HG02642 (cell line): ENCODE results near the gene IP6K3.

ENCODE experiments used
- ATAC-seq: cut with Tn5 transposase; IDR thresholded peaks from one replicate; pipeline ENCODE4 v1.9.1; 2021; ENCODE audit warnings: mild to moderate bottlenecking; ENCODE audit not compliant: unreplicated experiment, poor library complexity

The IP6K3 gene

DNA sequence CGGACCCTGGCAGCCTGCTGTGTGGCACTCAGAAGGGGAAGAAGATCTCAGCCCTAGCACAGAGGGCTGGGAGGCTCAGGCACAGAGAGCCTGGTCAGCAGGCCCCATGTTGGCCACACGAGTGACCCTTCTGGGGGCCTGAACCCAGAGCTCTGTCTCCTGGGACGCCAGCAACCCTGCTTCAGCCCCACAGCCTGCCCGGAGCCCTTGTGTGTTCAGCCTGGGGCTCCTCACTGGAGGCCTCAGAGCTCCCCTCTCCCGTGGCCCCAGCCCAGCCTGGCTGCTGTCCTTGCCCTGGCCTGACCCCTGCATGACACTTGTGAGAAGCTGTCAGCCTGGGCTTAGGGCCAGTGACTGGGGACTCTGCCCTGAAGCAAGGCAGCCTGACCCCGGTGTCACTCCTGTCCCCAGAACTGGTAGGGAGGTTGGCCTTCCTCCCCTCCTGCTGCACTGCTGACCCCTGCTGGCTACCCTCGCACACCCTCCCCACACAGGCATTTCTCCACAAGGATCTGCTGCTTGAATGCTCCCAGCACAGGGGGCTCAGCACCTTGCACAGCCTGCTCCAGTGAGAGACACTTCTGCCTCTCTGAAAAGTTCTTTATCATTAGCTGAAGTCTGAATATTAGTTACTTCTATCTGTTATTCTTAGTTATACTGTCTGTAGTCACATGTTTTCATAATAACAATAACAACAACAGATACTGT, 15.4 kb upstream of the IP6K3 start:
- ATAC-seq: no peak

DNA sequence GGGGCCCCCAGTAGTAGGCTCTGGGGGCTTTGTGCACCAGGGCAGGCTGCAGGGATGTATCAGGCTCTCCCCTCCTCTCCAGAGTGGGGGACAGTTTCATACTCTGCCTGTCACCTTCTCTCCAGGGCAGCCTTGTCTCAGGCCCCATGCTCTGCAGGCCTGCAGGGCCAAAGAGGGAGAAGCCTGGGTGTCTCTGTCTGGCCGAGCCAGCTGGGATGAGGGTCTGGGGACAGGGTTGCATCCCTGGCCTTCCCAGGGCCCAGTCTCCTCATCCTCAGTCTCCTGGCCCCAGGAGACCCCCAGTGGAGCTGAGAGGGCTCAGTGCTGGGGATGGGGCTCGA, 14.8 kb upstream of the IP6K3 start:
- ATAC-seq: no peak

DNA sequence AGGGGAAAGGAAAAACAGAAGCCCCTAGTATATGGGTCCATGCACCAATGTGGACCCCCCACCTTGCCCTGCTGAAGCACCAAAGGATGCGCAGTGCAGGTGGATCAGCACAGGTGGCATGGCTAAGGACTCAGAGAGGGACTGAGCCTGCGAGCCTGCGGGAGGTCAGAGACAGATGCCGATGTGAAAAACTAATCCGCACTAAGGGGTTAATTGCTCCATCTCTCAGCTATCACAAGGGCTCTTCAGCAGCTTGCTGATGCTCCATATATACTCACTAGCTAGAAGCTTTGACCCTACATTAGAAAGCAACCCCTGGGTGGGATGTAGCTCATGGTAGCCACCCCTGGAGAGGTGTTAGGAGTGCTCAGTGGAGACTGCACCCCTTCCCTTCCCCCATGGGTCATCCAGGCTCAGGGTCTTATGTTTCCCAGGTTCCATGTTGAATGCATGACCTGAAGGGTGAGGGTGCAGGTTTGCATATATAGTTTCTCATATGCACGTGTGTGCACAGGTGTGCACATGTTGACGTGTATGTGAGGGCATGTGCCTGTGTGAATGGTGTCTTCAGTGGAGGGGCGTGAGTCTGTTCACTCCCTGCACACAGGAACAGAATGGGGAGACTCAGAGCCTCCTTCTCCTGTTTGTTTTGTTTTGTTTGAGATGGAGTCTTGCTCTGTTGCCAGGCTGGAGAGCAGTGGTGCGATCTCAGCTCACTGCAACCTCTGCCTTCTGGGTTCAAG, 13.4 kb upstream of the IP6K3 start:
- no peak for ATAC-seq

DNA sequence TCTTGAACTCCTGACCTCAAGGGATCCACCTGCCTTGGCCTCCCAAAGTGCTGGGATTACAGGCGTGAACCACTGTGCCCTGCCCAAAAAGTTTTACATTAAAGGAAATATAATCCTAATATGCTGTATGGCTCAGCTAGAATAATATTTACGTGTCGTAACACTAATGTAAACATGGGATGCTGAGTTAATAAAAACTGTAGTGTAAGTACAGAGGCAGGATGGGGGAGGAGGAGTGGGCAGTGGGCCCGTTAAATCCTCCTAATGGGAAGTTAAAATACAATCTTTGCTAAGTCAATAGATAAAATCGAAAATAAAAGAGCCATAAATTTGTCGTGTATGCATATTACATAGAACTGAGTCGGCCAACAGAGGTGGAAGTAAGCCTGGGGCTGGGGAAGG, 12.1 kb upstream of the IP6K3 start:
- no peak for ATAC-seq

DNA sequence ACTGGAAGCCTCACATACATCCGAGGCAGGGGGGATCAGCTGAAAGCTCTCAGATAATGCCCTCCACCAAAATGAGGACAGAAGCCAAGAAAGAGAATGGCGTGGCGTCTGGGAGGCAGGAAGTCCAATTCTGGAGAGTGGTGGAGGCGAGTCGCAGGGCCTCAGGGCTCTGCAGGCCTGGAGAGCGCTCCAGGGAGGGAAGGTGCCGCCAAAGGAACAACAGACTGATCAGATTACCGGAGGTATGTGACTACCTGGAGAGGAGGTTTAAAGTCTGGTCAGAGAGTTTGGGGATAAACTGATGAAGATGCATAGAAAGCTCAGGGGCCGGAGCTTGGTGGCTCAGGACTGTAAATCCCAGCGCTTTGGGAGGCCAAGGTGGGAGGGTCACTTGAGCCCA, 11.2 kb upstream of the IP6K3 start:
- ATAC-seq: no peak

DNA sequence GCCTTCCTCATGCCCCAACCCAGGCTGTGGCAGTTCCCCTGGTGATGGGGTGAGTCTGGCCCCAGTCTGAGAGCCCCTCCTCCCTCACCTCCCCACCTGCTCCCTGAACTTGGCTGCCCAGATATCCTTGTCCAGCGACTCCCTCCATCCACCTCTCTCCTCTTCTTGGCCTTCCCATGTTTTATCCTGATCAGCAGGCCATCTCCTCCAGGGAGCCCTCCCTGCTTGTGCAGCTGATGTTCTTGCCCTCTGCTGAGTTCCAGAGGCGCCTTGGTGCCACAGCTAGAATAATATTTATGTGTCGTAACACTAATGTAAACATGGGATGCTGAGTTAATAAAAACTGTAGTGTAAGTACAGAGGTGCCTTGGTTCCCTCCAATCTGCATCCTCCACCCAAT, 10.4 kb upstream of the IP6K3 start:
- no peak for ATAC-seq

DNA sequence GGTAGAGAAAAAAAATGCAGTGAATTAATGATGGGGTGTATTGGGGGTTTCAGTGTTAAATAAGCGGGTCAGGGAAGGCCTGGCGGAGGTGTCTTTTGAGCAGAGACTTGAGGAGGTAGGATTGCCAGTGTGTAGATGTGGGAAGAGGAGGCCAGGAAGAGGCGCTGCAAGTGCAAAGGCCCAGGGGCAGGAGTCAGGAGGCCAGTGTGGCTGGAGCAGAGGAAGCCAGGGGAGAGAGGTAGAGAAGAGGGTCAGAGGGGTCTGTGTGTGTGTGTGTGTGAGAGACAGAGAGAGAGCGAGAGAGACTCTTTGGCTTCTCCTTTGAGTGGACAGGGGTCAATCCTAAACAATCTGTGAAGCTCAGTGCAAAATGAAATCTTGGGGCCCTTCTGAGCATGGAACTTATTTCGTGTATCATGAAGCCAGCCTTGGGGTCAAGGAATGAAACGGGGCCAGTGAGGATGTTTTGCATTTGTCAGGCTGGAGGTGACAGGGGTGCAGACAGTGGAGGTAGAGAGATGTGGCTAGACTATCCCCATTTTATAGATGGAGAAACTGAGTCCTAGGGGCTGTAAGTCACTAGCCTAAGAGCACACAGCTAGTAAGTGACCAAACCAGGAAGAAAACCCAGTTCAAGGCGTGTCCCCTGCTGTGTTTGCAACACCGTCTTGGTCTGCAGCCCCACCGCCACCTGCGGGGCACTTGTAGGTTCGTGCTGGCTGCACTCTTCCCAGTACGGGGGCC, 9.7 kb upstream of the IP6K3 start:
- no peak for ATAC-seq

DNA sequence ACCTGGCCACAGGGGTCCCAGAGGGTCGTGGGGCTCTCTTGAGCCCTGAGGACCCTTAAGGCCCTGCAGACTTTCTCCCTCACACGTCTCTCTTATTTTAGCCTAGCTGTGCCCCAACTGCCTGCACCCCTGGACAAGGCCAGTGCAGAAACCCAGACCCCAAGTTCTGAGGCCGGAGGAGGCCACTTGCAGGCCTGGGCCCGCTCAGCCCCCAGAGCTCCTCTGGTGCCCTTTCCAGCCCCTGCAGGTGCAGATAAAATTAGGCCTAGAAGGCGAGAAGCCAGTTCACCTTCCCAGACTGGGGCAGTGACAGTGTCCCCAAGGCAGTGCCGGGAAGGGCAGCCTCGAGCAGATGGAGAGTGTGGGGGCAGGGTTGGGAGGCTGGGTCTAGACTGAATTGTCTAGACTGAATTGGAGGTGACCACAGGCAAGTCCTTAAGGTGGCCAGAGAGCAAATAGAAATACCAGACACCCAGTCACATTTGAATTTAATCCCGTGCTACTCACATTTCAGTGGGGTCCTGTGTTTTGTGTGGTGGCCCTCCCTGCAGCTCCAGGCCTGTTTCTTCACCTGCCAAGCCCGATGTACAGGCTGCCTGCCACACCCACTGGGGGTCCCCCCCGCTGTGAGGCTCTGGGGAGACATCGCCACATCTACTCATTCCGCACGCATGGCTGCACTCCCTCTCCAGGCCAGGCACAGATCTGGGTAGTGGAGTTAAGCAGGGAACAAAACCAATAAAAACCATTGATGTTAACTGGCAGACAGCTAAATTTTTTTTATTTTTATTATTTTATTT, 8.6 kb upstream of the IP6K3 start:
- ATAC-seq: no peak

DNA sequence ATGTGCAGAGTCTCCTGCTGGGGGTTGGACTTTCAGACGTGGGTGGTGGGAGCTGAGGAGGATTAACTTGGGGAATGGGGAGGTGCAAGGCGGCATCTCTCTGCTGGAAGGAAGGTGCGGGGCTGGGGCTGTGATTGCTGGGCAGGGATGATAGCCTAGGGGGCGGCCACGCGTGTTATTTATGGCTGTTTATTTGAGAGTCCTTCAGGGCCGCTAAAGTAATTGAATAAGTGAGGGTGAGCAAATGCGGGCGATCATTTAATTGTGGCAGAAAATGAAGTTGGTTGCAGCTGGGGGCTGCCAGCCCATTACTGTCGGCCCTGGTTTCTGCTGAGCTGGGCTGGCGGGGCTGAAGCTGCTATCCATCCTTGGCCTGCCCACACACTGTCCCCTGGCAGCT, 7.5 kb upstream of the IP6K3 start:
- ATAC-seq: no peak

DNA sequence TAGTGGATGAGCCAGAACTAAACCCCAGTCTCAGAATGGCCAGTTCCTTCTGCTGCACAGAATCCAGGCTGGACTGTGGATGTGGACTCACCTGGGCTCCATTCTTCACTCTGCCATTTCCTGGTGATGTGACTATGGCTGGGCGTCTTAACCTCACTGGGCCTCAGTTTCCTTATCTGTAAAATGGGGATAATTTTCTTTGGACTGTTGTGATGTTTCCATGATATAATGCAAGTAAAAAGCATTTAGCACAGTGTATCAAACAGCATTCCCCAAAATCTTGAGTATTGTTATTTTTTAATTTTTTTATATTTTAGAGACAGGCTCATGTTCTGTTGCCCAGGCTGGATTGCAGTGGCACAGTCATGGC, 5.9 kb upstream of the IP6K3 start:
- ATAC-seq: no peak

DNA sequence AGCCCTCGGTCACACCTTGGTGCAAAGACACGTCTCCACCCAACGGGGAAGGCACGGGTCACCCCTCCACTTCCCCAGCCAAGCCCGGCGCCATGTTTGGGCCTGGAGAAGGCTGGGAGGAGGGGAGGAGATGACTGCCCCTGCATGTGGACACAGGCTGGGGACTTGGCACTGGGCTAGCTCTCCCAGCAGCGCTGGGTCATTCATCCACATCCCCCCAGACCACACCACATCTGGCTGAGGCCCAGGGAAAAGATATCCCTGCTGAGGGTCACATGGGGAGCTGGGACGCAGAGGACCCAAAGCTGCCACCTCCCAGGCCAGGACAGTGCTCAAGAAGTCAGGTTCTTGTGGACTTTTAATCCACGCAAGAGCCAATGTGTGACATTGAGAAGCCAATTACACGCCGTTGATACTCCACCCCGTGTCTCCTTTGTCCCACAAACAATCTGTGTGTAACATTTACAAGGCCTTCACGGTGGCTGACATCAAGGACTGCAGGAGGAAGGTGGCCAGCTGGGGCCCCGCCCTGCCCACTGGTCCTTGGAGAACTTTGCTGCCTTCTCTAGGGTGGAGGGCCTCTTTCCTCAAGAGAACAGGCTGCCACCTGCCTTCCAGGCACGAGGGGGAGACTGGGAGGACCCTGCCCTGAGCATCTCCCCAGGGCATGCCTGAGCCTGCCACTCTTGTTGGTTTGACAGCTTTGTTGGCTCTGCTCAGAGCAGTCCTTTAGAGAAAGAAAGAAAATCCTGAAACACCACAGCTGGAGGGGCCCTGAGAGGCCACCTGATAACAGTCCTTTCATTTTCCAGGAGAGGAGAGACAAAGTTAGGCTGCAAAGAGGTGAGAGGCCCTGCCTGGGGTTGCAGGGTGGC, 5.3 kb upstream of the IP6K3 start:
- no peak for ATAC-seq

DNA sequence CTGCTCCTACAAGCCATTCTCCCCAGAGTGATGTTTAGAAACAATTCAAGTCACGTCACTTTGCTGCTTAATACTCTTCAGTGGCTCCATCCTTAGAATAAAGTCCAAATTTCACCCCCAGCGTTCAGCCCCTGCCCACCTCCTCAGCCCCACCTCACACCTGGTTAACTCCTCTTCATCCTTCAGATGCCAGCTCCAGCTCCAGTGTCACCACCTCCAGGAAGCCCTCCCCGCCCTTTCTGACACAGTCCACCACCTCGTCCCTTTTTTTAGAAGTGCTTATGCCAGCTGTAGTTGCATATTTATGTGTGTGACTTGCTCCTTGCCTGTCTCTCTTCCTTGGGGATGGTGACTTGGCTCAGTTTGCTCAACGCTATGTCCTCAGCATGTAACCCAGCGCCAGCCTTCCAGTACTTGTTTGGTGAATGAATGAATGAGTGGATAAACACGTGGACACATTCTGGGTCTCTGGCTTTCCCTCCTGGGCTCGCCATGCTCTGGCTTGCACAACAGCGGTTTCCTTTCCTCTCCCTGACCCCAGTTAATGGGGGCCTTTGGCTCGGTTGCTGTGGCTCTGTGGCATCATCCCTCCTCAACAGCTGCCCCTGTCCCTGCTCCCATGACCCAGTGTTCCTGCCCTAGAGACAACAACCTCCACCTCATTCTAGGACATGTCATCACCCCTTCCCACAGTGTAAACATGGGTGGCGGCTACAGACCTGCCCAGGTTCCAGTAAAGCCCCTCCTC, 3.7 kb upstream of the IP6K3 start:
- no peak for ATAC-seq

DNA sequence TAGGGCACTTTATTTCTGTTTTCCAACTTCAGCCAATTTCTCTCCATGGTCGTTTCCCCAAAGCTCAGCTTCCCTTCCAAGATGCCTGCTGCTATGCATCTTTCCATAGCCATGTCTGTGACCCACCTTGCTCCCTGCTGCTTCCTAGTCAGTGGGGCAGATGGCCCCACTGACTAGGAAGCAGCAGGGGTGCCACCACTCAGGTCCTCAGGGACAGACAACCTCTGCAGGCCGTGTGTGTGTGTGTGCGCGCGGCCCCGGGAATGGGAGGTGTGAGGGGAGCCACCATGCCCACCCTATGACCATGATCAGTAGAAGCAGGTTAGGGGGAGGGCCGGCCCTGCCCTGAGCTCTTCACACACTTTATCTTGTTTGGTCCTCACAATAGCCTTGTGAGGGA, 2.7 kb upstream of the IP6K3 start:
- no peak for ATAC-seq

DNA sequence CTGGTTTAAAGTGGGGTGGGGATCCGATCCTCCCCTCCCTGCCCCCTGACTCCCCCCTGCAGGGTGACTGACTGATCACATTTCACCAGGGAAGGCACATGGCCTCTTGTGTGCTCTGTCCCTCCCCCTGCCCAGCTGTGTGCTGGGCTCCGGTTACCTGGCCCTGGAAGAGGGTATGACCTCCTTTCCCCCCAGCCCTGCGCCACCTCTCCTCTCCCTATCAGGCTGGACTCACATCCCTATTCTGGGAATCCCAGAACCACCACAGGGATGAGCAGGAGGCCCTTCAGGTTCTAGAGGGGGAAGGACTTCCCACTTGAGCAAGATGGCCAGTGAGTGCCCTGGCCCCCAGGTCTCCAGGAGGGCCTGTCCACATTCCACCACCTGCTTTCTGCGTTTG, 2.1 kb upstream of the IP6K3 start:
- no peak for ATAC-seq

DNA sequence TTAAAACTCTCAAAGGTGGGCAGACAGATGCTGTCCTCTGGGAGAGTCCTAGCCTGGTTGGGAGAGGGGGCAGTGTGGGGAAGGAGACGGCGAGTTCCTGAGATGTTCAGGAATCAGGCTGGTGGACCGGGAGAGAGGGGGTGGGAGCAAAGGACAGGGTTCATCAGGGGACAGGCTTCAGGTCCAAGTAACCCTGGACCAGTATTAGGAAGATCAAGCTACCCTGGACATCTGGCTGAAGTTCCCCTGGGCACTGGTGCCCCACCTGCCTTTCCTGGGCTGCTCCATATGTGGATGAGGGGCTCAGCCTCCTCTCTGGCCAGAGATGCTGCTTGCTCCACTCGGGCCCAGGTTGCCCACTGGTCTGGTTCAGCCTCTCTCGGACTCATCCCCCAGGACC, 1.1 kb upstream of the IP6K3 start:
- ATAC-seq: no peak

DNA sequence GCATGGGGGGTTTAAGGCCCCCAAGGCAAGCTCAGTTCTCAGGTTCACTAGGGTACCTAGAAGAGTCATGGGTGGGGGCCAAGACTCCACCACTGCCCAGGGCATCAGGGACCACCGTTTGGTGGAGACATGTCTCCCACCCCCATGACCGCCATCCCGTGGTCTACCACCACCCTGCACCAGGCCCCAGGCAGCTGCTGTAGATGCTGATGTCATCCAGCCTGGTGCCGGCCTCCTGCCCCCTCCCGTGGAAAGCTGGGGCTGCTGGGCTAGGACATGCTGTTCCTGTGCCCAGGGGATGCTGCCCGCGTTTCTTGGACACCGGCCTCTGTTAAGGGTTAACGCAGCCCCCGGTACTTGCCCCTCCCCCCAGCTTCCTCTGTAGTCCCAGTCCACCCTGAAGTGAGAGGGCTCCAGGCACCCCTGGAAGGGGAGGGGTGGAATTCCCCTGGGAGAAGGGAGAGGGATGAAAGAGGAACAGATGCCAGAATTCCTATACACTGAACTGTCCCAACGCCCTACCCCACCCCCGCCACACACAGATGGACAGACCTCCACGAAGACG, 587 bp downstream of the IP6K3 start:
- ATAC-seq: no peak

DNA sequence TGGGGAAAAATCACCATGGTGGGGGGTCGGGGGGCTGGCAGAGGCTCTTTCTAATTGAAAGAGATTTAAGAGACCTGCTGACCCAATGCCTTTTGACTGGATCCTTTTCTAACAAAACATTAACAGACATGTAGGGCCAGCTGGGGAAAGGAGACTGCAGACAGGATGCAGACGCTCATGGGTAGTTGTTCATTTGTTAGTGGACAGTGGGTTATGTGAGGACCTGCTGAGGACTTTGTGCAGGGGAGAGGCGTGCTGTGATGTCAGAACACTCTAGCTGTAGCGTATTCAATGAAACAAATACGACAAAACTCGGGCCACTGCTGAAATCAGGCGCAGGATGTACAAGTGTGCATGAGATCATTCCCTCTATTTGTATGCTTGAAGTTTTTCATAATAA, 1.2 kb downstream of the IP6K3 start:
- no peak for ATAC-seq

DNA sequence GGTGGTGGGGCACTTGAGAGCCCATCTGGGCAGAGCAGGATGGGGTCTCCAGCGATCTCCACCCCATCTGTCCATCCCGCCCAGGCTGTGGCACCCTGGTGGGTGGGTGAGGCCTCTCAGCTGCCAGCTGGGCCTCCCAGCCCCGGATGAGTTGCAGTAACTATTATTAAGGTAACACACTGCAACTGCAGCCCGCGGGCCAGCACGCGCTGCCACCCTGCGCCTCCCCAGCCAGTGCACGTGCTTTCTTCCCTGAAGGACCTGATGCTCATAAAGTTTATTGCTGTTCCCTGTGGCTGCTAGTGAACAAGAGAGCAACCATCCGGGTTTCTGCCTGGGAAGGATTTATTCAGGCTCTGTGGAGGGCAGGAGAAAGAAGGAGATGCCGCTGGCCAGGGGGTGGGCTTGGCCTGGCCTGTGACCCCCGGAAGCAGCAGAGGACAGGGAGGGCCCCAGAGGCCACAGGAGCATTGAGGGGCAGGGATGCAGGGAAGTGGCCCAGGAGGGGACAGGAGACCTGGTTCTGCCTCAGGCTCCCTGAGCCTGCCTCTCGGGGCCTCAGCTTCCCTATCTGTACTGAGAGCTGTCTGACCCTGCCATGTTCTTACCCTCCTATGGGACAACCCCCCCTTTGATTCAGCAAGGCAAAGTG, 1.7 kb downstream of the IP6K3 start:
- no peak for ATAC-seq
